DMS114 treated with DMSO at 0.1 percent for 48 hours (cell line): ENCODE results near the gene IL1RAPL1.
"Not testable (repeated sequence)": the region's sequence is repeated elsewhere in the genome, so short reads cannot be mapped to it uniquely, and the experiment has no call there.

Experiments
- DNase-seq: peaks from one replicate; lab custom pipeline; 2025; ENCODE audit not compliant: unreplicated experiment; lab: John Stamatoyannopoulos, UW

IL1RAPL1 gene

GRCh38 chrX:29242856-29243255, 655.6 kb downstream of the IL1RAPL1 start:
- no peak for DNase-seq

- DNase-seq = no peak
Observed at GRCh38 chrX:29243942-29244341, 656.7 kb downstream of the IL1RAPL1 start.

- no peak for DNase-seq
Observed at GRCh38 chrX:29254515-29254914, 667.3 kb downstream of the IL1RAPL1 start.

- DNase-seq = no peak
Observed at GRCh38 chrX:29257521-29257920, 670.3 kb downstream of the IL1RAPL1 start.

- no peak for DNase-seq
Observed at GRCh38 chrX:29269390-29269789, 682.1 kb downstream of the IL1RAPL1 start.

GRCh38 chrX:29274517-29274916, 687.3 kb downstream of the IL1RAPL1 start:
- no peak for DNase-seq

GRCh38 chrX:29275928-29276327, 688.7 kb downstream of the IL1RAPL1 start:
- DNase-seq = no peak

GRCh38 chrX:29281078-29281742, 694.0 kb downstream of the IL1RAPL1 start:
- DNase-seq = no peak

- DNase-seq = no peak
Observed at GRCh38 chrX:29285664-29286063, 698.4 kb downstream of the IL1RAPL1 start.

GRCh38 chrX:29295987-29296680, 708.9 kb downstream of the IL1RAPL1 start:
- DNase-seq = no peak

GRCh38 chrX:29297171-29297800, 710.0 kb downstream of the IL1RAPL1 start:
- DNase-seq = no peak

GRCh38 chrX:29299684-29300083, 712.4 kb downstream of the IL1RAPL1 start:
- DNase-seq = no peak

- no peak for DNase-seq
Observed at GRCh38 chrX:29308726-29309125, 721.5 kb downstream of the IL1RAPL1 start.

- DNase-seq = no peak
Observed at GRCh38 chrX:29315931-29316330, 728.7 kb downstream of the IL1RAPL1 start.

- DNase-seq = no peak
Observed at GRCh38 chrX:29318012-29318411, 730.8 kb downstream of the IL1RAPL1 start.

GRCh38 chrX:29332429-29332828, 745.2 kb downstream of the IL1RAPL1 start:
- not testable (repeated sequence) for DNase-seq

GRCh38 chrX:29333091-29333490, 745.8 kb downstream of the IL1RAPL1 start:
- not testable (repeated sequence) for DNase-seq

- DNase-seq = no peak
Observed at GRCh38 chrX:29348288-29348687, 761.0 kb downstream of the IL1RAPL1 start.

GRCh38 chrX:29359276-29359675, 772.0 kb downstream of the IL1RAPL1 start:
- no peak for DNase-seq

- not testable (repeated sequence) for DNase-seq
Observed at GRCh38 chrX:29374765-29375164, 787.5 kb downstream of the IL1RAPL1 start.

GRCh38 chrX:29376584-29376983, 789.3 kb downstream of the IL1RAPL1 start:
- no peak for DNase-seq

GRCh38 chrX:29382811-29383210, 795.6 kb downstream of the IL1RAPL1 start:
- no peak for DNase-seq
